ENCODE results near the gene TMEM239.
"Not testable (repeated sequence)": the region's sequence is repeated elsewhere in the genome, so short reads cannot be mapped to it uniquely, and the experiment has no call there.

TMEM239 gene

DNA sequence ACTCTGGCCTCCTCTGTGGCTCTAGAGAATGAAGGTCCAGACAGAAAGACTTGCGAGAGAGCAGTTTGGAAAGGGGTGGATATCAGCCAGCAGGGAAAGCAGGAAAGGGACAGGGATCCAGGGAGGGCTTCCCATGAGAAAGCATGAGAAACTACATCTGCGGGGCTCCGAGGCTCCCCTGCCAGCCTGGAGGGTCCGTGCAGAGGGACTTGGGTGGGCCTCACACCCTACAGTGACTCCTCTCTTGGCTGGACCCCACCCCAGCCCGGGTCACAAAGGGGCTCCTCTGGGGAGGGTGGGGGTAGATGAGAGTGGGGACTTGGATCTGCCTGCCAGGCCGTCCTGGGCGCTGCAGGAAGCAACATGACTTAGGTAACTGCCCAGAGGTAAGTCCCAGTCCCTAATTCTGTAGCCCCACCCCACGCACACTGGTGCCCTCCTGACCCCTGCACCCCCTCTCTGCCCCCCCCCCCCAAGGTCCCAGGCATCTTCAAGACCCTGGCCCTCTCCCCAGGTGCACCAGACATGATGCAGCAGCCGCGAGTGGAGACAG is at the start of gene TMEM239:
TSS of gene TMEM239 (plus strand) at position 335 of the 553 bp plus-strand sequence. CDS start at position 526, 191 bp downstream.
- TF ChIP-seq, protein P1, sequence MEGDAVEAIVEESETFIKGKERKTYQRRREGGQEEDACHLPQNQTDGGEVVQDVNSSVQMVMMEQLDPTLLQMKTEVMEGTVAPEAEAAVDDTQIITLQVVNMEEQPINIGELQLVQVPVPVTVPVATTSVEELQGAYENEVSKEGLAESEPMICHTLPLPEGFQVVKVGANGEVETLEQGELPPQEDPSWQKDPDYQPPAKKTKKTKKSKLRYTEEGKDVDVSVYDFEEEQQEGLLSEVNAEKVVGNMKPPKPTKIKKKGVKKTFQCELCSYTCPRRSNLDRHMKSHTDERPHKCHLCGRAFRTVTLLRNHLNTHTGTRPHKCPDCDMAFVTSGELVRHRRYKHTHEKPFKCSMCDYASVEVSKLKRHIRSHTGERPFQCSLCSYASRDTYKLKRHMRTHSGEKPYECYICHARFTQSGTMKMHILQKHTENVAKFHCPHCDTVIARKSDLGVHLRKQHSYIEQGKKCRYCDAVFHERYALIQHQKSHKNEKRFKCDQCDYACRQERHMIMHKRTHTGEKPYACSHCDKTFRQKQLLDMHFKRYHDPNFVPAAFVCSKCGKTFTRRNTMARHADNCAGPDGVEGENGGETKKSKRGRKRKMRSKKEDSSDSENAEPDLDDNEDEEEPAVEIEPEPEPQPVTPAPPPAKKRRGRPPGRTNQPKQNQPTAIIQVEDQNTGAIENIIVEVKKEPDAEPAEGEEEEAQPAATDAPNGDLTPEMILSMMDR (IDR thresholded peaks at IDR 0.05; ENCODE audit: insufficient read depth, low read length, poor library complexity, severe bottlenecking) = no peak
- Histone ChIP-seq H3K27me3 (replicated peaks; ENCODE audit: control insufficient read depth, insufficient read depth, low read length) (no peaks in the 10 kb centered on the region), H3K36me3 (ENCODE audit: control insufficient read depth, insufficient read depth, low read length) (no peaks in the 10 kb centered on the region), H3K4me3 (replicated peaks; ENCODE audit: low read depth, low read length) (no peak within 1 kb of the TSS)
- DNase-seq (ENCODE audit: extremely low read depth, insufficient read length) = no peak

DNA sequence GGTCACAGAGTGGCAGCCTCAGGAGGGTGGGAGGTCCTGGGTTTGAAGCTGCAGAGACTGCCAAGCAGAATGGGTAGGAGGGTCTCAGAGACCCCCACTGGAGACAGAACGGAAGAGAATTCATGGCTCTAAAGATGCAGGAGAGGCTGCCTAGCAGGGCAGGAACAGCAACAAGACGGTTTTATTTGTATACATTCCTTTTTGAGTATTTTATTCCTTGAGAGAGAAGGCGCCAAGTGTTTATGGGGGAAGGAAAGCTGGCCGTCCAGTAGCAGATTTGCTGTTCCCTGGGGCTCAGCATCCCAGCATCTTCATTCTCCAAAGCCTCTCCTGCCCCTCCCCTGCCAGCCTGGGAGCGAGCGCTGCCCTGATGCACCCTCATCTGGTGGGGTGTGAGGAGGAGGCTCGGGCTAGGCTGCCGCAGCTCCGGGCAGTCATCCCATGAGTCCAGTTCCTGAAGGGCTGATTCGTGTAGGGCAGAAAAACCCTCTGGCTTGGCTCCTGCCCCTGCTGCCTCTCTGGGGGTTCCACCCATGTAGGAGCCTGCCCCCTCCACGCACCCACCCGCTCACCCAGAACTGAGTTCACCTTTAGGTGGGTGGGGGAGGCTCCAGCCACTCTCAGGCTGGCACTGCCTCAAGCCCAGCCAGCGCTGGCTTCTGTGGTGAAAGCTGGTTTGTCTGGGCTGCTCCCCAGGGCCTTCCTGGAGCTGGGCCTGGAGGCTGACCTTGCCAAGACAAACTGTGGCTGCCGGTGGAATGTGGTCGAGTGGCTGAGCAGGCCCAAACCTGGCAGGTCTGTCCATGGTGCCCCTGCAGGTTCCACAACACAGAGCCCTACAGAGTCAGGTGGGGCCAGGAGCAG is 48.2 kb upstream of the TMEM239 start:
- peaks cover 2% of the 10 kb centered on the region; the same call in 1 of the 2 replicates for H3K27me3 ChIP-seq (replicated peaks; ENCODE audit: control insufficient read depth, insufficient read depth, low read length)
- H3K36me3 ChIP-seq (ENCODE audit: control insufficient read depth, insufficient read depth, low read length) = no peaks in the 10 kb centered on the region
- no peak for DNase-seq (ENCODE audit: extremely low read depth, insufficient read length)
- no peak overlapping the region for H3K4me3 ChIP-seq (replicated peaks; ENCODE audit: low read depth, low read length)
- TF ChIP-seq, protein P1 (IDR thresholded peaks at IDR 0.05; ENCODE audit: insufficient read depth, low read length, poor library complexity, severe bottlenecking) = no peak

DNA sequence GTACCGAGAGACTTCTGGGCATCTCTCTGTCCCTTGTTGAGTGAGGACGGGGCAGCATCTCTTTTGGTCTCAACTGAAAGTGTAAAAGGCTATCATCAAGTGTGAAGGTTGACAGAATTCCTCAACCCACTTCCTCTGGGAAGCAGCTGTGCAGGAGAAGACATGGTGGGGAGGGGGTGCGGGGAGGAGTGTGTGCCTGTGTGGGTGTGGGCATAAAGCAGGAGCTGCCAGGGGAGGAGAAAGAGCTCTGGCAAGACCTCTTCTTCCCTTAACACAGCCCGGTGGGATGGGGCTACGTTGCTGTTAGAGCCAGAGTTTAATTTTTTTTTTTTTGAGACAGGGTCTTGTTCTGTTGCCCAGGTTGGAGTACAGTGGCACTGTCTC is 47.5 kb upstream of the TMEM239 start:
- TF ChIP-seq, protein P1 (IDR thresholded peaks at IDR 0.05; ENCODE audit: insufficient read depth, low read length, poor library complexity, severe bottlenecking) = no peak

DNA sequence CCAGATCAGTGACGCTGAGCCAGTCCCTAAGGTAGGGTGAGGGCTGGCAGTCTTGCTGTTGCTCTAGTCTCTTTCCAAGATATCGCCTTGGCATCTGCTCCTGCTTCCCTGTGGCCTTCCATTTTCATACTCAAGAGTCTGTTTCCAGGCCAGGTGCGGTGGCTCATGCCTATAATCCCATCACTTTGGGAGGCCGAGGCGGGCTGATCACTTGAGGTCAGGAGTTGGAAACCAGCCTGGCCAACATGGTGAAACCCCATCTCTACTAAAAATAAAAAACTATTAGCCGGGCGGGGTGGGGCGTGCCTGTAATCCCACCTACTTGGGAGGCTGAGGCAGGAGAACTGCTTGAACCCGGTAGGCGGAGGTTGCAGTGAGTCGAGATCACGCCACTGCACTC is 46.1 kb upstream of the TMEM239 start:
- H3K4me3 ChIP-seq (replicated peaks; ENCODE audit: low read depth, low read length); DNase-seq (ENCODE audit: extremely low read depth, insufficient read length); H3K27me3 ChIP-seq (replicated peaks; ENCODE audit: control insufficient read depth, insufficient read depth, low read length); H3K36me3 ChIP-seq (ENCODE audit: control insufficient read depth, insufficient read depth, low read length): not testable (repeated sequence)

More for the DNA sequence above, 47.5 kb upstream of the TMEM239 start:
- H3K27me3 ChIP-seq (replicated peaks; ENCODE audit: control insufficient read depth, insufficient read depth, low read length) = peaks cover 2% of the 10 kb centered on the region; the same call in 1 of the 2 replicates
- no peak overlapping the region for H3K4me3 ChIP-seq (replicated peaks; ENCODE audit: low read depth, low read length)
- DNase-seq (ENCODE audit: extremely low read depth, insufficient read length) = no peak
- no peaks in the 10 kb centered on the region for H3K36me3 ChIP-seq (ENCODE audit: control insufficient read depth, insufficient read depth, low read length)

DNA sequence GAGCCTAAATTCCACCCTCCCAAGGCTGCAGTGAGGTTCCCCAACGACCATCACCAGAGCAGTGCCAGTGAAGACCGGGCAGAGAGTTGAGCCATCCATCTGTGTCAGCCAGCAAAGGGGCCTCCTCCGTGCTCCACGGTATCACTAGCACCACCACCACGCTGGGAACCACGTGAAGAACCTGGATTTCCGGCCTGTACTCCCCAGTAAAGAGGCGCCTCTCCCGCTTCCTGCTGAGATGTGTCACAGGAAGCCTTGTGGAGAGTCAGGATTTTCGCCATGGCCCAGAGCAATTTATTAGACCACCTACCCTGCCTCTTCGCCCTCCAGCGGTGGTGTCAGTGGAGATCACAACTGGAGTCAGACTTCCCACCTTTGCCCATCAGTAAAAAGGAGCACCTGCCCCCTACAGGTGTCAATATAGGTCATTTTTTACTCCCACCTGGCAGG is 44.5 kb upstream of the TMEM239 start:
- TF ChIP-seq, protein P1 (IDR thresholded peaks at IDR 0.05; ENCODE audit: insufficient read depth, low read length, poor library complexity, severe bottlenecking) = no peak
- no peaks in the 10 kb centered on the region for H3K36me3 ChIP-seq (ENCODE audit: control insufficient read depth, insufficient read depth, low read length)
- H3K4me3 ChIP-seq (replicated peaks; ENCODE audit: low read depth, low read length) = no peak overlapping the region
- DNase-seq (ENCODE audit: extremely low read depth, insufficient read length) = no peak
- peaks cover 2% of the 10 kb centered on the region; the same call in 1 of the 2 replicates for H3K27me3 ChIP-seq (replicated peaks; ENCODE audit: control insufficient read depth, insufficient read depth, low read length)

DNA sequence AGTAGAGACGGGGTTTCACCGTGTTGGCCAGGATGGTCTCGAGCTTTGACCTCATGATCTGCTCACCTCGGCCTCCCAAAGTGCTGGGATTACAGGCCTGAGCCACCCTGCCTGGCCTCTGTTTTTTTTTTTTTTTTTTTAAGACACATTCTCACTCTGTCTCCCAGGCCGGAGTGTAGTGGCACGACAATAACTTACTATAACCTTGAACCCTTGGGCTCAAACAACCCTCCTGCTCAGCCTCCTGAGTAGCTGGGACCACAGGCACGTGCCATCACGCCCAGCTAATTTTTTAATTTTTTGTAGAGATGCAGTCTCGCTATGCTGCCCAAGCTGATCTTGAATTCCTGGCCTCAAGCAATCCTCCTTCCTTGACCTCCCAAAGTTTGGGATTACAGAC is 42.4 kb upstream of the TMEM239 start:
- TF ChIP-seq, protein P1 (IDR thresholded peaks at IDR 0.05; ENCODE audit: insufficient read depth, low read length, poor library complexity, severe bottlenecking) = no peak
- Histone ChIP-seq H3K27me3 (replicated peaks; ENCODE audit: control insufficient read depth, insufficient read depth, low read length) (peaks cover 2% of the 10 kb centered on the region; the same call in 1 of the 2 replicates), H3K4me3 (replicated peaks; ENCODE audit: low read depth, low read length) (no peak overlapping the region), H3K36me3 (ENCODE audit: control insufficient read depth, insufficient read depth, low read length) (no peaks in the 10 kb centered on the region)
- no peak for DNase-seq (ENCODE audit: extremely low read depth, insufficient read length)
